Activated gamma-delta T cell (primary cell): ENCODE results near the gene AGPAT2.

Experiments used
- DNase-seq: peaks from one replicate; lab custom pipeline; 2025; lab: John Stamatoyannopoulos, UW

AGPAT2 gene

GRCh38 chr9:136661641-136662325 lies 25.5 kb downstream of the AGPAT2 start:
- no peak for DNase-seq

DNA sequence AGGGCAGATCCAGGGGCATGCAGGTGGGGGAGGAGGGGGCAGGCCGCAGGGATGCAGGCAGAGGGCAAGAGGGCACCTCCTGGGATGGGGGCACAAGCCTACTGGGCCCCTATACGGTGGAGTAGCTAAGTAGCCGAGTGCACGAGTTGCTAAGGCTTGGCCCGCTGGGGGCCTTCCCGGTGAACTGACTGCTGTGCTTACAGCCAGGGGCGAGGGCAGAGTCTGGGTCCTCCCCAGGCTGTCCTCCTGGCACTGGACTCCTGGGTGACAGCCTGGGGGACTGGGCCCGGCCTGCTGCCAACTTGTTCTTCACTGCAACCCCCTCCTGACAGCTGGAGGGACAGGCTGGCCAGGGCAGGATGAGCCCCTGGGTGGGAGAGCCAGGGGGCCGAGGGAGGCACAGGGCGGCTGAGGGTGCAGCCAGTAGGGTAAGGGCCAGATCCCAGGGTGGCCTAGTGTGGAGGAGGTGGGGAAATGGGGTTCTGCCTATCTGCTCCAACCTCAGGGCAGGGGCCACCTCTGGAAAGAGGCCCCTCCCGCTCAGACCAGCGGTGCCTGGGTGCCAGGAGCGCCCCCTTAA lies 26.2 kb downstream of the AGPAT2 start:
- DNase-seq, result no peak

- no peak for DNase-seq
These were observed 27.1 kb downstream of the AGPAT2 start for GRCh38 chr9:136659861-136660784.

DNA sequence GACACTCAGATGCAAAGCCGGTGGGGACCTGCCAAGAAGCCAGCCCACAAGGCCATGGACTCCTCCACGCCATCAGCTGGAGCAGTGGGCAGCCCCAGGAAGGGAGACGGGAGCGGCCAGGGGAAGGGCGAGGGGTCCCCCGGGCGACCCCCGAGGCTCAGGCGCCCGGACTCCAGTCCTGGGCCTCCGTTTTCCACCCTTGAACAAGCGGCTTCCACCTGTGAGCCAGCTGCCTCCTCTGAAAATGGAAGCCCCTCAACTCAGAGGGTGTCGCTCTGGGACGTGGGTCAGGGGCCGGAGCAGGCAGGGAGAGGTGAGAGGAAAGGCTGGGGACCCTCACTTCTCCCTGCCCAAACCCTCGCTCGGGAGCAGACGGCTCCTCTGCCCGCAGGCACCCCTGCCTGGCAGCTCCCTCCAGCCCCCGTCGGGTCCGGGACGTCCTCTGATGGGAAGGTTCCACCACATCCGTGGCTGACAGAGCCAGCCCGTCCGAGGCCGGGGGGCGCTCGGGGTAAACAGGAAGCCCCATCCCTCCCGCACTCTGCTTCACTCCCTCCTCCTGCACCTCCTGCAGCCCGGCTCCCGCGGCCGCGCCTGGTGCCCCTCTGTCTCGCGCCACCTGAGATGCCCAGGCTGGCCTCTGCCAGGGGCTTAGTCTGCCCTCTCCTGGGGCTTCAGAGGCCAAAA lies 28.3 kb downstream of the AGPAT2 start:
- no peak for DNase-seq

- no peak for DNase-seq
These were observed 29.0 kb downstream of the AGPAT2 start for GRCh38 chr9:136657974-136658848.

GRCh38 chr9:136656795-136657611 lies 30.3 kb downstream of the AGPAT2 start:
- no peak for DNase-seq

DNA sequence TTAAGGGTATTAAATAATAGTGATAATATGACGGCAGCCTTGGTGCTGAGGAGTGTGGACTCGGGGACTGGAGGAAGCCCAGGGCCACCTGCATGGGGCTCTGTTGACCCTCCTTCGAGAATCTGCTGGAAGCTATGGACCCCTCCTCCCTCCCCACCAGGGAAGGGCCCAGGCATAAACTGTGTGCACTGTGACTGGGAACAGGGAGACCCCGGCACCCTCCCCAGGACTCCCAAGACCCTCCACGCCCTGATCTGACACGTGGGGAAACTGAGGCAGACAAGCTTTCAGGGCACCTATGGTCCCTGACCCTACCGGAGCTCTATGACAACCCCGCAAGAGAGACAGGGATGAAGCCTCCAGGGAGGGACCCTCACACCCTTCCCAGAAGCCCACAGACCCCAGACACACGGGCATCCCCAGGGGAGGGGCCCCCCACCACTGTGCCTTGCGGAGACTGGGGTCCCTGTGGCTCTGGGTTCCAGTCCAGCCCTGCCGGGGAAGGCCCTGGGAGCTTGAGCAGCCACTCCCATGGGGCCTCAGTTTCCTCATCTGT lies 31.0 kb downstream of the AGPAT2 start:
- DNase-seq, result no peak

GRCh38 chr9:136655536-136656182 lies 31.6 kb downstream of the AGPAT2 start:
- DNase-seq, result no peak

GRCh38 chr9:136654820-136655535 lies 32.3 kb downstream of the AGPAT2 start:
- DNase-seq, result no peak

- DNase-seq, result no peak
These were observed 33.8 kb downstream of the AGPAT2 start for GRCh38 chr9:136653323-136654079.

DNA sequence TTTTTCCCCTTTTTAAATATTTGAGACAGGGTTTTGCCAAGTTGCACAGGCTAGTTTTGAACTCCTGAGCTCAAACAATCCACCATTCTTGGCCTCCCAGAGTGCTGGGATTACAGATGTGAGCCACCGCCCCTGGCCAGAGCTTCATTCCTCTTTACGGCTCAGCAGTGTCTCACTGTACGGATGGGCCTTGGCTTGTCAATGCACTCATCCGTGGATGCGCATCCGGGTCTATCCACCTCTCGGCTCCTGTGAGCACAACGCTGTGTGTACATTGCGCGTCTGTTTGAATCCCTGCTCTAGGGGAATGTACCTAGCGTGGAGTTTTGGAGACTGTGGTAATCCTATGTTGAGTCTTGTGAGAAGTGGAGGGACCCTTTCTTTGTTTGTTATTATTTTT lies 35.4 kb downstream of the AGPAT2 start:
- no peak for DNase-seq

GRCh38 chr9:136650648-136651047 lies 36.6 kb downstream of the AGPAT2 start:
- DNase-seq, result no peak

DNA sequence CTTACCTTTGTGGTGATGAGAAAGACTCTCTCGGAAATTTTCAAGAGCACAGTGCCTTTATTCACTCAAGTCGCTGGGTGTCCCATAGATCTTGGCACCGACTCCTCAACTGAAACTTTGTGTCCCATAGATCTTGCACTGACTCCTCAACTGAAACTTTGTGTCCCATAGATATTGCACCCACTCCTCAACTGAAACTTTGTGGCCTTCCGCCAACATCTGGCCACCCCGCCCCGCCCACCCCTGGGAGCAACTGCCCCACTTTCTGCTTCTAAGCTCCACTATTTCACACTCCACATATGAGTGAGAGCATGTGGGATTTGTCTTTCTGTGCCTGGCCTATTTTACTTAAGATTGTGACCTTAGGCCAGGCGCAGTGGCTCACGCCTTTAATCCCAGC lies 37.2 kb downstream of the AGPAT2 start:
- no peak for DNase-seq

GRCh38 chr9:136648751-136649150 lies 38.5 kb downstream of the AGPAT2 start:
- no peak for DNase-seq

DNA sequence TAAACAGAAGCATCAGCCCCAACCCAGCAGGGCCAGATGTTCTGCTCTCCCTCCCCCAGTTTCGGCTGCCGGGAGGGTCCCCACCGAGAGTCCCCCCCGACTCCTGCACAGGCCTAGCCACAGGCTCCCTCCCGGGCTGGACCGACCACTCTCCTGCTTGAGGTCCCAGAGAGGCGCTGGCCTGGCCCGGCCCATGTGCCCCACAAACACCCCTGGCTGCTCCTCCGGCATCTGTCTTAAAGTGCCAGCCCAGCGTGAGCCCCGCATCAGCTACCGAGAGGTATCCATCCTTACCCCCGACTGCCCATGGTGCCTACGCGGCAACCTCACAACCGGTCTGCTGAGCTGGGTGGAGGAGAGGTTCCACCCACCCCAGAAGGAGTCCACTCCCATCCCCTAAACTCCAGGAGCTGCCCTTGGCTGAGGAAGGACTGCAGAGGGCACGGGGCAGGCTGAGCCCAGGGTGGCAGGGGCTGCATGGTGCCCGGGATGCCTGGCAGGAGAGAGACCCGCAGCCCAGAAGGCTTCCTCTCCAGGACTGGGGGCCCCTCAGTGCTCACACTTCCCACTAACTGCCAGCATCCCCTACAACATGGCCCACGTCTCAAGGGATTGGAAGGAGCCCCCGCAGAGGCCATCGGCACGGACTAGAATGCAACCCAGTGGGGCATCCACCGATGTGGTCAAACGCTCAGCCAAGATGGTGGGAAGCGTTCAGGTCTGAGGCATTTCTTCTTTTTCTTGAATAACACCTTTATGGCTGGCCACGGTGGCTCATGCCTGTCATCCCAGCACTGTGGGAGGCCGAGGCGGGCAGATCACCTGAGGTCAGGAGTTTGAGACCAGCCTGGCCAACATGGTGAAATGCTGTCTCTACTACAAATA lies 40.2 kb downstream of the AGPAT2 start:
- DNase-seq, result no peak

GRCh38 chr9:136645903-136646754 lies 41.1 kb downstream of the AGPAT2 start:
- DNase-seq, result no peak
